HG03025 (cell line): Measurements from ENCODE around the gene CELSR1.
"Not testable (repeated sequence)": the region's sequence is repeated elsewhere in the genome, so short reads cannot be mapped to it uniquely, and the experiment has no call there.

Experiments
- ATAC-seq: cut with Tn5 transposase; IDR thresholded peaks from one replicate; pipeline ENCODE4 v1.9.1; 2021; ENCODE audit warnings: mild to moderate bottlenecking, moderate library complexity; ENCODE audit not compliant: unreplicated experiment, low FRiP score

Gene CELSR1

DNA sequence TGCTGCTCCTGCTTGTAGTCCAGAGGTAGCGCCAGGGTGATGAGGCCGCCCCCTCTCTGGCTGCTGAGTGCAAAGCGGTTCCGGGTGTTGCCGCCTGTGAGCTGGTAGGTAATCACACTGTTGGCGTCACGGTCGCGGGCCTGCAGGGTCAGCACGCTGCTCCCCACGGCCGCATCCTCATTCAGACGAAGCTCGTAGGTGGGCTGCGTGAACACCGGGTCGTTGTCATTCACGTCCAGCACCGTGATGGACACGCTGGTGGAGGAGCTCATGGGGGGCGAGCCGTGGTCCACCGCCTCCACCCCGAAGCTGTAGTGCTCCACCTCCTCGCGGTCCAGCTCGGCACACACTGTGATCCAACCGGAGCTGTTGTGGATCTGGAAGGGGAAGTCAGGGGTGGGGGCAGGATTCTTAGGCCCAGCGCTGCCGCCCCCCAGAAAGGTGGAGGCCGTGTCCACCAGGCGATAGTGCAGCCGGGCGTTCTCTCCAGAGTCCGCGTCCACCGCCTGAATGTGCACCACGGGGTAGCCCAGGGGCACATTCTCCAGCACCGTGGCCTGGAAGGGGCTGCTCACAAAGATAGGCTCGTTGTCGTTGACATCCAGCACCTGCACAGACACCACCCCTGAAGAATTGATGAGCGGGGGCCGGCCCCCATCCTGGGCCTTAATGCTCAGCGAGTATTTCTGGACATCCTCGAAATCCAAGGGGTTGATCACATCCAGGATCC lies 2.4 kb downstream of the CELSR1 start:
- ATAC-seq = no peak

DNA sequence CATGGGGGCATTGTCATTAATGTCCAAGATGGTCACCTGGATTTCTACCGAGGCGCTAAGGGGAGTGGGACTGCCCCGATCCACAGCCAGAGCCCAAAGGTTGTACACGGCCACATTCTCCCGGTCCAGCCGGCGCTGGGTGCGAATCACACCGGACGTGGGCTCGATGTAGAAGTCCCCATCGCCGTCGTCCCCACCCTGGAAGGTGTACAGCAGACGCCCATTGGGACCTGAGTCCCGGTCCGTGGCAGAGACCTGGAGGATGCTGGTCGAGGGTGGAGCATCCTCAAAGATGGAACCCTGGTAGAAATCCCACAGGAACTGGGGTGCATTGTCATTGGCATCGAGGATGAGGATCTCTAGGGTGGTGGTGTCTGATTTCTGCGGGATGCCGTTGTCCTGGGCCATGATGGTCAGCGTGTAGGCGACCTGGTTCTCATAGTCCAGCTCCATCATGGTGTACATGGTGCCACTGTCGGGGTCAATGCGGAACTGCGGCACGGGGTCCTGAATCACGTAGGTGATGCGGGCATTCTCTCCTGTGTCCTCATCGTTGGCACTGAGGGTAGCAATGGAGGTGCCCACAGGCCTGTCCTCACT lies 3.1 kb downstream of the CELSR1 start:
- no peak for ATAC-seq

DNA sequence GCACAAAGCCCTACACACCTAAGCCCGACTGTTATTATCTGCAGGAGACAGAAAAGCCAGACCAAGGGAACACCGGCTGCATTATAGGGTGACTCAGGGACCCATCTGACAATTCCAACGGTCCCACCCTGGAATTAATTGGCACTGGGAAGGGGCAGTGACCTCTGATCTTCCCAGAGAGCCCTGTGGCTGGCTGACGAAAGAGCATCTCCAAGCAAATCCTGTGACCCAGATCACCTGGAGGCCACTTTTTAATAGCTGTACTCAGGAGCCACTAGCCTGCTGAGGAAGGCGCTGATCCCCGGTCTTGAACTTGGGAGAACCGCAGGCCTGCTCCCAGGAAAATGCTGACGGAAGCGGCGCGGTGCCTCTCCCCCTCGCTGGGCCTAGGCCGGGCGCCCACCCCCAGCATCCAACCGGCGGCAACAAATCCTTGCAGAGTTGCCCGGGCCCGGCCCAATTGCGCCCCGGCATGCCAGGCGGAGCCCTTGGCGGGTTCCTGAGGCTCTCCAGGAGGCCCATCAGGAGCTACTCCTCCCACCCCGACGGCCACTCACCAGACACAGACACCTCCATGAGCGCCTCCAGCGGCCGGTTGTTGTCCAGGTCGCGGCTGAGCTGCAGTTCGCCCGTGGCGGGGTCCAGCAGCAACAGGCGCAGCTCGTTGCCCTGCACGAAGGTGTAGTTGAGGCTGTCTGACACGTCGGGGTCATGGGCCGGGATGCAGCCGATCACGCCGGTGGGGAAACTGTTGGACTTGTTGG lies 4.2 kb downstream of the CELSR1 start:
- ATAC-seq = no peak

- no peak for ATAC-seq
Measured at GRCh38 chr22:46532416-46532815, 5.0 kb downstream of the CELSR1 start.

DNA sequence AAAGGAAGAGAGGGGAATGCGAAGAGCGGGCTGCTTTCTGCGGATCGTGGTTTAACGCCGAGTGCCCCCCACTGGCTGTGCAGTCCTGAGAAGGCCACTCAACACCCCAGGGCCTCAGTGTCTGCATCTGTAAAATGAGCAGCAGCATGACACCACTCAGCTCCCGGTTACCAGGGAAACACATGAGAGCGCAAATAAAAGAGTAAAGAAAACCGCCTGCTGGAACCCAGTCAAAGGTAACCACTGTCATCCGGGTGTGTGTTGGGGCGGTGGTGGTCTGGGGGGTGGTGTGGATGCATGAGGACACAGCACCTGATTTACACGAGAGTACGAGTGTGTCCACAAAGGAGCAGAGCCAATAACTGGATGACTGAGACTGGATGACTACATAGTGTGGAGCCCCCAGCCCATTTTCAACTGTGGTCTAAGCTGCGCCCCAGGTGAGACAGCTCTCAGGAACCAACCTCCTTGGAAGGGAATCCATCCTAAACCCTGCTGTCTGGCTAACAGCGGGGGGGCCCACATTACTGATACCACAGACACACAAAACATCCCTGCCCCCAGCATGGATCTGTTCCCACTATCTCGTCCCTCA lies 5.7 kb downstream of the CELSR1 start:
- ATAC-seq = no peak

GRCh38 chr22:46528121-46528610 lies 9.3 kb downstream of the CELSR1 start:
- no peak for ATAC-seq

- ATAC-seq = no peak
Measured at GRCh38 chr22:46526244-46526839, 11.1 kb downstream of the CELSR1 start.

DNA sequence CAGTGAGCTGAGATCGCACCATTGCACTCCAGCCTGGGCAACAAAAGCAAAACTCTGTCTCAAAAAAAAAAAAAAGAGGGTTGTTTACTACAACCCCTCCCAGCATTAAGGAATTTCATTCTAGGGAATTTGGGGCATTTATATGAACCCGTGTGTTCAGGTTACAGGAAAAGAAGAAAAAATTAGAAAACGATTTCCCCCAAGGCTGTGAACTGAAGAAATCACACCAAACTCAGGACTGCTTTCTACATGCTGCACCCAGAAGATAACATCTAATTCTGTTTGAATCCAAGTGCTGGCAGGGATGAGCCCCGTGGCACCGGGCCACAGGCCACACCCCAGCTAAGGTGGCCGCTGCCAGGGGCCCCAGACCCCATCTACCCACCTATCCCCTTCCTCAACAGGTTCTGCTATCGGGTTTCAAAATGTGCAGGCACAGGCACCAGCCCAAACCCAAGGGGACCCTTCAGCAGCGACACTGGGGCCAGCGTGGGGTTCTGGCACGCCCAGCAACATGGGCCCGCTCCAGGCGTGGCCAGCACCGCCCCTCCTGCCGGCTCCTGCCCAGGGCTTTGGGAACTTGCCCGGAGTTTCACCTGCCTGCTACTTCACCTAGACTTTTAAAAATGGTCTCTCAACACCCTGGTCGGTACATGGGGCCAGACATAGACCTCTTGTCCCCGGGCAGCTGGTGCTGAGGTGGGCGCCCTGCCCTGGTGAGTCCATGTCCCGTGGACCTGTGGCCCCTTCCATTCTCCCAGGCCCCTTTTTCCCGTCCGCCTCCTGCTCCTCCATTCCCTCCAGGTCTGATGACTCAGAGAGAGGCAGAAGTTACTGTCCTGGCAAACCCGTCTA lies 11.8 kb downstream of the CELSR1 start:
- no peak for ATAC-seq

GRCh38 chr22:46524203-46524740 lies 13.1 kb downstream of the CELSR1 start:
- ATAC-seq = no peak

- ATAC-seq = no peak
Measured at GRCh38 chr22:46522797-46523196, 14.6 kb downstream of the CELSR1 start.

GRCh38 chr22:46521994-46522393 lies 15.4 kb downstream of the CELSR1 start:
- no peak for ATAC-seq

DNA sequence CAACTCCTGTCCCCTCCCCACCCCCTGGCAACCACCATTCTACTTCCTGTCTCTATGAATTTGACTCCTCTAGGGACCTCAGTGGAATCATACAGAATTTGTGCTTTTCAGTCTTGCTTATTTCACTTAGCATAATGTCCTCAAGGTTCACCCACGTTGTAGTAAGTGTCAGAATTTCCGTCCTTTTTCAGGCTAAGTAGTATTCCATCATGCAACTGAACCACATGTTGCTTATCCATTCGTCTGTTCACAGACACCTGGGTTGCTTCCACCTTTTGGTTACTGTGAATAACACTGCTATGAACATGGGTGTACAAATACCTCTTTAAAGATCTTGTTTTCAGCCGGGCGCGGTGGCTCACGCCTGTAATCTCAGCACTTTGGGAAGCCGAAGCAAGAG lies 16.5 kb downstream of the CELSR1 start:
- no peak for ATAC-seq

- no peak for ATAC-seq
Measured at GRCh38 chr22:46519377-46519776, 18.0 kb downstream of the CELSR1 start.

DNA sequence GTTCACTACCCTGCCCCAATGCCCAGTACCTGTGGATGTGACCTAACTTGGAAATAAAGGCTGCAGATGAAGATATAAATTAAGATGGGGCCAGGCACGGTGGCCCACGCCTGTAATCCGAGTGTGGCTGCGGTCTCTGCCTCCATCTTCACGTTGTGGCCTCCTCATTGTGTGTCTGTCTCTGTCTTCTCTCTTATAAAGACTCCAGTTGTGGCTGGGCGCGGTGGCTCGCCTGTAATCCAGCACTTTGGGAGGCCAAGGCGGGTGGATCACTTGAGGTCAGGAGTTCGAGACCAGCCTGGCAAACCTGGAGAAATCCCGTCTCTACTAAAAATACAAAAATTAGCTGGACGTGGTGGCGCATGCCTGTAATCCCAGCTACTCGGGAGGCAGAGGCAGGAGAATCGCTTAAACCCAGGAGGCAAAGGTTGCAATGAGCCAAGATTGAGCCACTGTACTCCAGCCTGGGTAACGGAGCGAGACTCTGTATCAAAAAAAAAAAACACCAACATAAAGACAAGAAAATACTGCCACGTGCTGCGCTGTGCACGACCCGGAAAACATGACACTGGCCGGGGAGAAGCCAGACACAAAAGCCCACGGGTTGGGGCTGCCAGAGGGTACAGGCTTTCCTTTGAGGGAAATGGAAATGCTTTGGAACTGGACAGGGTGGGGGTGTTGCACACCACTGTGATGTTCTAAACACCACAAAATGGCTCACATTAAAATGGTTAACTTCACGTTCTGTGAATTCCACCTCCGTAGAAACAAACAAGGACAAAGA lies 18.7 kb downstream of the CELSR1 start:
- no peak for ATAC-seq

GRCh38 chr22:46518038-46518437 lies 19.4 kb downstream of the CELSR1 start:
- no peak for ATAC-seq

DNA sequence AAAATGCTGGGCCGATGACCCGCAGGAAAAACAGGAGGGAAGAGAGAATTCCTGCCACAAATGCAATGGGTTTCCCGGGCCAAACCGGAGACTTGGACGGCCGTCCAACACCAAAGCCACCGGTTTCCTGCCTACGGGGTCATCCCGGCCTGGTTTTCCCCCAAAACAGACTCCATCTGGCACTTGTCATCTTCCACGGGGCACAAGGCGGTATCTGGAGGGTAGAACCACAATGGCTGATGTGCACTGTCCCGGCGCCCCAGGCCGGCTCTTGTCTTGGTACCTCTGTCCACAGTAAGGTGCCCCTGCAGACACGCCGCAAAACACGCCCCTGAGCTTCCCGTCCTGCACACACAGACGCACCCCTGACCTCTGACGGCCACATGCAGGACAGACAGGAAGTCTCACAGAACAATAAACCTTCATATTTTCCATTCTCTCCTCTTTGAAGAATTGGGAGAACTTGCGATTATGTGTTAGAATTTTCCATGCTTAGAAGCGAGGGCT lies 20.1 kb downstream of the CELSR1 start:
- no peak for ATAC-seq

GRCh38 chr22:46516638-46517037 lies 20.8 kb downstream of the CELSR1 start:
- no peak for ATAC-seq

- not testable (repeated sequence) for ATAC-seq
Measured at GRCh38 chr22:46516112-46516487, 21.3 kb downstream of the CELSR1 start.
